ENCODE data around the gene ZNF804A.

The ZNF804A gene

GRCh38 chr2:184936761-184937160, 338.4 kb downstream of the ZNF804A start:
- no peaks in the 10 kb centered on the region for H3K79me2 ChIP-seq (ENCODE audit: insufficient read depth, low read depth)
- no peak for TF ChIP-seq CTCF (conservative IDR thresholded peaks at IDR 0.05; ENCODE audit: low read depth, low read length)
- no peaks in the 10 kb centered on the region for H4K20me1 ChIP-seq (ENCODE audit: insufficient read depth)
- no peaks in the 10 kb centered on the region for H3K36me3 ChIP-seq (ENCODE audit: insufficient read depth)
- no peak overlapping the region for H3K4me2 ChIP-seq
- H3K9ac ChIP-seq, result no peak overlapping the region
- H3K4me3 ChIP-seq (IDR thresholded peaks at IDR 0.05; ENCODE audit: insufficient read depth, low read depth, low read length), result no peak overlapping the region
- H3K27ac ChIP-seq, result no peak overlapping the region
- no peaks in the 10 kb centered on the region for H3K4me1 ChIP-seq (ENCODE audit: low read depth, poor library complexity, severe bottlenecking)
- no peaks in the 10 kb centered on the region for H3K27me3 ChIP-seq (ENCODE audit: insufficient read depth, low read depth)
- H2AFZ ChIP-seq (ENCODE audit: low read depth), result no peak overlapping the region

DNA sequence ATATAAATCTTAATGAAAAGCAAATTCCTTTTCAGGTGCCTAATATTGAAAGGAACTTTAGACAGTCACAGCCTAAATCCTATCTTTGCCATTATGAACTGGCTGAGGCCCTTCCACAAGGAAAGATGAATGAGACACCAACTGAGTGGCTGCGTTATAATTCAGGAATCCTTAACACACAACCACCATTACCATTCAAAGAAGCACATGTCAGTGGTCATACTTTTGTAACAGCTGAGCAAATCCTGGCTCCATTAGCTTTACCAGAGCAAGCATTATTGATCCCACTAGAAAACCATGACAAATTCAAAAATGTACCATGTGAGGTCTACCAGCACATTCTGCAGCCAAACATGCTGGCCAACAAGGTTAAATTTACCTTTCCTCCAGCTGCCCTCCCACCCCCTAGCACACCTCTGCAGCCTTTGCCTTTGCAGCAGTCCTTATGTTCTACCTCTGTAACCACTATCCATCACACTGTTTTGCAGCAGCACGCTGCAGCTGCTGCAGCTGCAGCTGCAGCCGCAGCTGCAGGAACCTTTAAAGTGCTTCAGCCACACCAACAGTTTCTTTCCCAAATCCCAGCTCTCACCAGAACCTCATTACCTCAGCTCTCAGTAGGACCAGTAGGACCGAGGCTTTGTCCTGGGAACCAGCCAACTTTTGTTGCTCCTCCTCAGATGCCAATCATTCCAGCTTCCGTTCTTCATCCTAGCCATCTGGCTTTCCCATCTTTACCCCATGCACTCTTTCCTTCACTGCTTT, 340.1 kb downstream of the ZNF804A start:
- H3K27me3 ChIP-seq (ENCODE audit: insufficient read depth, low read depth), result no peaks in the 10 kb centered on the region
- no peaks in the 10 kb centered on the region for H3K79me2 ChIP-seq (ENCODE audit: insufficient read depth, low read depth)
- H3K4me2 ChIP-seq, result no peak overlapping the region
- H3K27ac ChIP-seq, result no peak overlapping the region
- H4K20me1 ChIP-seq (ENCODE audit: insufficient read depth), result no peaks in the 10 kb centered on the region; the same call in 1 of the 2 replicates
- no peak overlapping the region for H3K9ac ChIP-seq
- no peak overlapping the region for H2AFZ ChIP-seq (ENCODE audit: low read depth)
- TF ChIP-seq CTCF (conservative IDR thresholded peaks at IDR 0.05; ENCODE audit: low read depth, low read length), result no peak
- H3K36me3 ChIP-seq (ENCODE audit: insufficient read depth), result no peaks in the 10 kb centered on the region
- H3K4me3 ChIP-seq (IDR thresholded peaks at IDR 0.05; ENCODE audit: insufficient read depth, low read depth, low read length), result no peak overlapping the region
- no peaks in the 10 kb centered on the region for H3K4me1 ChIP-seq (ENCODE audit: low read depth, poor library complexity, severe bottlenecking)

DNA sequence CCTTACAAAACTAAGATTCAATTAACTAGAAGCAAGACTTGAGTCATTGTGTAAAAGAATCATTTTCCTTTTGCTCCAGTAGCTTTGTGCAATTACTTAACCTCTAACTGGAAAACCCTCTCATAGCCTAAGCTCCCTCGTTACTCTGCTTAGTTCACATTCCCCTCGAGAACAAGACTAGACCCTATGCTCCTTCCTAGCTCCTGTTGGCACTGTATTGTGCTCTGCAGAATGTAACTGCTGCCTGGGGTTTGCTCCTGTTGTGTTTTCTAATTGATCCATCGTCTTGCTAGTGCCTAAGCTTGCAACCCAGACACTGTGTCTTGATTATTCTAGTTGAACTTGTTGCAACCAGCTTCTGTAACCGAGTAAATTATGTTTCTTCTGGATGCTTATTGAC, 347.0 kb downstream of the ZNF804A start:
- no peak overlapping the region for H3K4me2 ChIP-seq
- no peak overlapping the region for H3K27ac ChIP-seq
- H3K36me3 ChIP-seq (ENCODE audit: insufficient read depth), result no peaks in the 10 kb centered on the region
- TF ChIP-seq CTCF (conservative IDR thresholded peaks at IDR 0.05; ENCODE audit: low read depth, low read length), result no peak
- no peak overlapping the region for H2AFZ ChIP-seq (ENCODE audit: low read depth)
- no peaks in the 10 kb centered on the region for H3K79me2 ChIP-seq (ENCODE audit: insufficient read depth, low read depth)
- H3K4me1 ChIP-seq (ENCODE audit: low read depth, poor library complexity, severe bottlenecking), result no peaks in the 10 kb centered on the region
- H4K20me1 ChIP-seq (ENCODE audit: insufficient read depth), result no peaks in the 10 kb centered on the region; the same call in 1 of the 2 replicates
- H3K4me3 ChIP-seq (IDR thresholded peaks at IDR 0.05; ENCODE audit: insufficient read depth, low read depth, low read length), result no peak overlapping the region
- H3K9ac ChIP-seq, result no peak overlapping the region
- H3K27me3 ChIP-seq (ENCODE audit: insufficient read depth, low read depth), result no peaks in the 10 kb centered on the region

- Histone ChIP-seq H3K27me3 (ENCODE audit: insufficient read depth, low read depth) (no peaks in the 10 kb centered on the region), H3K9ac (no peak overlapping the region), H3K4me2 (no peak overlapping the region), H4K20me1 (ENCODE audit: insufficient read depth) (no peaks in the 10 kb centered on the region; the same call in 1 of the 2 replicates), H2AFZ (ENCODE audit: low read depth) (no peak overlapping the region), H3K4me3 (IDR thresholded peaks at IDR 0.05; ENCODE audit: insufficient read depth, low read depth, low read length) (no peak overlapping the region), H3K4me1 (ENCODE audit: low read depth, poor library complexity, severe bottlenecking) (no peaks in the 10 kb centered on the region), H3K79me2 (ENCODE audit: insufficient read depth, low read depth) (no peaks in the 10 kb centered on the region), H3K36me3 (ENCODE audit: insufficient read depth) (no peaks in the 10 kb centered on the region), H3K27ac (no peak overlapping the region)
- TF ChIP-seq CTCF (conservative IDR thresholded peaks at IDR 0.05; ENCODE audit: low read depth, low read length), result no peak
These were observed 347.5 kb downstream of the ZNF804A start for GRCh38 chr2:184945824-184946223.
